Measurements from ENCODE around the gene DNMT1. TPM values are rescaled to one million over a fixed set of nuclear protein-coding genes. Genes with fewer than 3 reads are reported as not detected.
A peak's percentile ranks its signal among the peaks of the same experiment; 100 is the strongest.

DNMT1 gene
- total RNA-seq, 1 experiment from 2014 or later, result 383 TPM

GRCh38 chr19:10113964-10114650 is 80.6 kb downstream of the DNMT1 start:
- no peak for DNase-seq (ENCODE audit: low spot score)
- TF ChIP-seq, protein P1, sequence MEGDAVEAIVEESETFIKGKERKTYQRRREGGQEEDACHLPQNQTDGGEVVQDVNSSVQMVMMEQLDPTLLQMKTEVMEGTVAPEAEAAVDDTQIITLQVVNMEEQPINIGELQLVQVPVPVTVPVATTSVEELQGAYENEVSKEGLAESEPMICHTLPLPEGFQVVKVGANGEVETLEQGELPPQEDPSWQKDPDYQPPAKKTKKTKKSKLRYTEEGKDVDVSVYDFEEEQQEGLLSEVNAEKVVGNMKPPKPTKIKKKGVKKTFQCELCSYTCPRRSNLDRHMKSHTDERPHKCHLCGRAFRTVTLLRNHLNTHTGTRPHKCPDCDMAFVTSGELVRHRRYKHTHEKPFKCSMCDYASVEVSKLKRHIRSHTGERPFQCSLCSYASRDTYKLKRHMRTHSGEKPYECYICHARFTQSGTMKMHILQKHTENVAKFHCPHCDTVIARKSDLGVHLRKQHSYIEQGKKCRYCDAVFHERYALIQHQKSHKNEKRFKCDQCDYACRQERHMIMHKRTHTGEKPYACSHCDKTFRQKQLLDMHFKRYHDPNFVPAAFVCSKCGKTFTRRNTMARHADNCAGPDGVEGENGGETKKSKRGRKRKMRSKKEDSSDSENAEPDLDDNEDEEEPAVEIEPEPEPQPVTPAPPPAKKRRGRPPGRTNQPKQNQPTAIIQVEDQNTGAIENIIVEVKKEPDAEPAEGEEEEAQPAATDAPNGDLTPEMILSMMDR (conservative IDR thresholded peaks at IDR 0.05; ENCODE audit: low read depth, low read length), result no peak
- TF ChIP-seq EZH2 (IDR thresholded peaks at IDR 0.05; ENCODE audit: borderline replicate concordance, low read depth, low read length, poor library complexity, severe bottlenecking), result no peak
- intact Hi-C loops (cut with micrococcal nuclease; ENCODE audit: unreplicated experiment), result loop anchor here (5.0 kb wide), 1 partner anchor 182 kb away; no protein-coding TSS in a partner anchor
- peaks cover 12% of the 10 kb centered on the region for H3K4me1 ChIP-seq (ENCODE audit: insufficient read depth, low read length, poor library complexity, severe bottlenecking)
- ChIA-PET CTCF (interaction anchor here (0.6 kb wide), 1 partner anchor 136 kb away, joined by 3 read pairs; no protein-coding TSS in a partner anchor), POLR2A (ENCODE audit: low non-redundant PET) (interaction anchor here (0.5 to 0.6 kb wide), 2 partner anchors 94 to 445 kb away, joined by 3 to 9 read pairs; no protein-coding TSS in a partner anchor)
- no peaks in the 10 kb centered on the region for H3K27me3 ChIP-seq (replicated peaks; ENCODE audit: insufficient read depth, low read depth, low read length, poor library complexity)
- no peaks in the 10 kb centered on the region for H3K9me3 ChIP-seq (ENCODE audit: low read depth, low read length, poor library complexity, severe bottlenecking)
- no TSS peak for BruUV-seq (replicated peaks)
- H3K27ac ChIP-seq (ENCODE audit: low read depth, low read length, poor library complexity, severe bottlenecking), result no peak overlapping the region
- H3K36me3 ChIP-seq (ENCODE audit: insufficient read depth, low read length, poor library complexity, severe bottlenecking), result peaks cover 68% of the 10 kb centered on the region
- H3K4me3 ChIP-seq (ENCODE audit: low read depth, low read length, poor library complexity, severe bottlenecking), result no peak overlapping the region

DNA sequence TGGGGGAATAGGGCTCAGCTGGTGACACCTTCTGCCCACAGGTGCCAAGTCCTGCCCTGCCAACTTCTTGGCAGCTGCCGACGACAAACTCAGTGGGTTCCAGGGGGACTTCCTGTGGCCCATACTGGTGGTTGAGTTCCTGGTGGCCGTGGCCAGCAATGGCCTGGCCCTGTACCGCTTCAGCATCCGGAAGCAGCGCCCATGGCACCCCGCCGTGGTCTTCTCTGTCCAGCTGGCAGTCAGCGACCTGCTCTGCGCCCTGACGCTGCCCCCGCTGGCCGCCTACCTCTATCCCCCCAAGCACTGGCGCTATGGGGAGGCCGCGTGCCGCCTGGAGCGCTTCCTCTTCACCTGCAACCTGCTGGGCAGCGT is 81.2 kb downstream of the DNMT1 start:
- CTCF ChIA-PET, result no interaction called here
- H3K4me1 ChIP-seq (ENCODE audit: insufficient read depth, low read length, poor library complexity, severe bottlenecking), result peaks cover 7% of the 10 kb centered on the region
- H3K27ac ChIP-seq (ENCODE audit: low read depth, low read length, poor library complexity, severe bottlenecking), result peak overlapping the region; percentile 46
- BruUV-seq (replicated peaks), result no TSS peak
- no peak for TF ChIP-seq EZH2 (IDR thresholded peaks at IDR 0.05; ENCODE audit: borderline replicate concordance, low read depth, low read length, poor library complexity, severe bottlenecking)
- TF ChIP-seq, protein P1 (conservative IDR thresholded peaks at IDR 0.05; ENCODE audit: low read depth, low read length), result no peak
- intact Hi-C loops (cut with micrococcal nuclease; ENCODE audit: unreplicated experiment), result loop anchor here (5.0 kb wide), 1 partner anchor 181 kb away; no protein-coding TSS in a partner anchor
- H3K4me3 ChIP-seq (ENCODE audit: low read depth, low read length, poor library complexity, severe bottlenecking), result no peak overlapping the region
- no peaks in the 10 kb centered on the region for H3K27me3 ChIP-seq (replicated peaks; ENCODE audit: insufficient read depth, low read depth, low read length, poor library complexity)
- no peak for DNase-seq (ENCODE audit: low spot score)
- H3K36me3 ChIP-seq (ENCODE audit: insufficient read depth, low read length, poor library complexity, severe bottlenecking), result peaks cover 73% of the 10 kb centered on the region
- no peaks in the 10 kb centered on the region for H3K9me3 ChIP-seq (ENCODE audit: low read depth, low read length, poor library complexity, severe bottlenecking)
- POLR2A ChIA-PET (ENCODE audit: low non-redundant PET), result no interaction called here

- Histone ChIP-seq H3K4me3 (ENCODE audit: low read depth, low read length, poor library complexity, severe bottlenecking) (no peak overlapping the region), H3K4me1 (ENCODE audit: insufficient read depth, low read length, poor library complexity, severe bottlenecking) (peaks cover 9% of the 10 kb centered on the region), H3K27ac (ENCODE audit: low read depth, low read length, poor library complexity, severe bottlenecking) (peak overlapping the region; percentile 46), H3K36me3 (ENCODE audit: insufficient read depth, low read length, poor library complexity, severe bottlenecking) (peaks cover 77% of the 10 kb centered on the region), H3K9me3 (ENCODE audit: low read depth, low read length, poor library complexity, severe bottlenecking) (no peaks in the 10 kb centered on the region), H3K27me3 (replicated peaks; ENCODE audit: insufficient read depth, low read depth, low read length, poor library complexity) (no peaks in the 10 kb centered on the region)
- intact Hi-C loops (cut with micrococcal nuclease; ENCODE audit: unreplicated experiment), result loop anchor here (5.0 kb wide), 1 partner anchor 181 kb away; no protein-coding TSS in a partner anchor
- no peak for TF ChIP-seq EZH2 (IDR thresholded peaks at IDR 0.05; ENCODE audit: borderline replicate concordance, low read depth, low read length, poor library complexity, severe bottlenecking)
- TF ChIP-seq, protein P1 (conservative IDR thresholded peaks at IDR 0.05; ENCODE audit: low read depth, low read length), result peak; percentile 73
- no TSS peak for BruUV-seq (replicated peaks)
- POLR2A ChIA-PET (ENCODE audit: low non-redundant PET), result no interaction called here
- CTCF ChIA-PET, result no interaction called here
- peak; percentile 71 for DNase-seq (ENCODE audit: low spot score)
Measured at GRCh38 chr19:10112895-10113591, 81.7 kb downstream of the DNMT1 start.

Data from A673 (cell line).